Keratinocyte (primary cell): ENCODE data around the gene ACOXL. TPM values are rescaled to one million over a fixed set of nuclear protein-coding genes. Genes with fewer than 3 reads are reported as not detected.

ENCODE experiments used
- DNase-seq: peaks from one replicate; pipeline ENCODE4 v3.0.0-alpha.2; 2011; ENCODE audit warnings: low read depth, missing footprints, low spot score
- FAIRE-seq: peaks from 2 replicates; lab custom pipeline; 2011; peaks lifted over from hg19 to GRCh38; lab: Jason Lieb, UNC
- H2AFZ ChIP-seq: 2 replicates; pipeline ENCODE4 v1.6.0; 2012; ENCODE audit warnings: low read length, control low read depth, inconsistent platforms; ENCODE audit not compliant: control insufficient read depth
- H3K27ac ChIP-seq: 2 replicates; pipeline ENCODE4 v1.5.1; 2011; ENCODE audit warnings: low read length; ENCODE audit not compliant: control insufficient read depth, insufficient read depth
- H3K27me3 ChIP-seq: 3 replicates; pipeline ENCODE4 v1.6.0; 2011; ENCODE audit warnings: low read length; ENCODE audit not compliant: control insufficient read depth, insufficient read depth; ENCODE audit errors: extremely low read depth
- H3K36me3 ChIP-seq, 2 experiments: 2 replicates in 1 of 2; 3 replicates in 1 of 2; pipeline ENCODE4 v1.5.1; 2011; ENCODE audit warnings: low read length in 2 of 2, mild to moderate bottlenecking in 1 of 2; ENCODE audit not compliant: control insufficient read depth in 2 of 2, insufficient read depth in 2 of 2; ENCODE audit errors: extremely low read depth in 1 of 2
- H3K4me1 ChIP-seq: 3 replicates; pipeline ENCODE4 v1.5.1; 2011; ENCODE audit warnings: low read length; ENCODE audit not compliant: control insufficient read depth, insufficient read depth; ENCODE audit errors: extremely low read depth
- H3K4me2 ChIP-seq: 3 replicates; pipeline ENCODE4 v1.6.0; 2011; ENCODE audit warnings: low read depth, low read length; ENCODE audit not compliant: control insufficient read depth, insufficient read depth; ENCODE audit errors: extremely low read depth
- H3K4me3 ChIP-seq, 3 experiments: fragments of 200-600 bp in 1 of 3; sonication (generic) in 1 of 3; 2 replicates in 2 of 3; 3 replicates in 1 of 3; pipeline ENCODE4 v1.5.1; 2011 to 2016; ENCODE audit warnings: low read length in 3 of 3, mild to moderate bottlenecking in 3 of 3, control low read depth in 2 of 3, inconsistent platforms in 1 of 3, low read depth in 1 of 3, mixed read lengths in 1 of 3, mixed run types in 1 of 3, moderate library complexity in 1 of 3; ENCODE audit not compliant: control insufficient read depth in 2 of 3, insufficient read depth in 2 of 3; ENCODE audit errors: extremely low read depth in 1 of 3
- H3K79me2 ChIP-seq: 2 replicates; pipeline ENCODE4 v1.6.0; 2012; ENCODE audit warnings: low read length; ENCODE audit not compliant: control insufficient read depth, insufficient read depth
- H3K9ac ChIP-seq: 3 replicates; pipeline ENCODE4 v1.6.0; 2011; ENCODE audit warnings: low read length; ENCODE audit not compliant: control insufficient read depth, insufficient read depth; ENCODE audit errors: extremely low read depth
- H3K9me1 ChIP-seq: 3 replicates; pipeline ENCODE4 v1.6.0; 2011; ENCODE audit warnings: low read length; ENCODE audit not compliant: control insufficient read depth, insufficient read depth; ENCODE audit errors: extremely low read depth
- H3K9me3 ChIP-seq: 2 replicates; pipeline ENCODE4 v1.5.1; 2012; ENCODE audit warnings: low read depth, low read length; ENCODE audit not compliant: control insufficient read depth
- H4K20me1 ChIP-seq: 3 replicates; pipeline ENCODE4 v1.6.0; 2011; ENCODE audit warnings: low read length; ENCODE audit not compliant: control insufficient read depth, insufficient read depth; ENCODE audit errors: extremely low read depth
- EZH2 ChIP-seq: IDR thresholded peaks from one replicate; pipeline ENCODE4 v1.6.1; 2012; ENCODE audit warnings: inconsistent platforms, mild to moderate bottlenecking, low read length, moderate library complexity
- dilution Hi-C: fragments of 300-500 bp; cut with MboI; formaldehyde crosslinking; loops from one replicate; pipeline ENCODE4 v1.7.0; 2020; ENCODE audit warnings: low sequenced_read_pairs; ENCODE audit not compliant: extremely low pct_ligation_motif_present
- polyA plus RNA-seq, 5 experiments: library from polyadenylated mRNA; depleted of rRNA in 3 of 5; stranded (reverse) in 3 of 5; stranded (forward) in 1 of 5; unstranded in 1 of 5; fragments of >200 nt; gene quantifications; 1 replicate in 1 of 5; 2 replicates in 3 of 5; 3 replicates in 1 of 5; pipeline versions ENCODE4 v1.2.1 to v1.2.3, GENCODE V29; 2011 to 2012; ENCODE audit warnings: missing spikeins in 2 of 5, low read depth in 1 of 5, low replicate concordance in 1 of 5
- TF ChIP-seq, protein P1 (sequence below), 3 experiments: IDR thresholded peaks in 1 of 3; conservative IDR thresholded peaks in 1 of 3; optimal IDR thresholded peaks in 1 of 3; 2 replicates in 2 of 3; 3 replicates in 1 of 3; pipeline versions ENCODE3 to v1.5.1; 2011; ENCODE audit warnings: low read length in 3 of 3, mild to moderate bottlenecking in 3 of 3, moderate library complexity in 2 of 3, control low read depth in 1 of 3, inconsistent platforms in 1 of 3; ENCODE audit not compliant: insufficient read depth in 2 of 3; ENCODE audit errors: extremely low read depth in 1 of 3

ACOXL gene
- polyA plus RNA-seq, 1 donor (not counting 4 experiments of a cell fraction or from before 2014, with no cell fraction given): 0.04 TPM

GRCh38 chr2:111024496-111024895 lies 292.1 kb downstream of the ACOXL start:
- dilution Hi-C loops: no loop called here
- no peak for FAIRE-seq
- Histone ChIP-seq H4K20me1 (no peaks in the 10 kb centered on the region), H3K9me3 (no peaks in the 10 kb centered on the region), H3K27ac (no peak overlapping the region), H3K9me1 (no peaks in the 10 kb centered on the region), H3K4me3 (no peak overlapping the region), H3K27me3 (peaks cover 5% of the 10 kb centered on the region), H3K4me2 (no peak overlapping the region), H2AFZ (no peak overlapping the region), H3K36me3 (no peaks in the 10 kb centered on the region), H3K9ac (no peak overlapping the region), H3K79me2 (no peaks in the 10 kb centered on the region), H3K4me1 (no peaks in the 10 kb centered on the region)
- DNase-seq: no peak
- TF ChIP-seq EZH2: no peak
- TF ChIP-seq, protein P1, sequence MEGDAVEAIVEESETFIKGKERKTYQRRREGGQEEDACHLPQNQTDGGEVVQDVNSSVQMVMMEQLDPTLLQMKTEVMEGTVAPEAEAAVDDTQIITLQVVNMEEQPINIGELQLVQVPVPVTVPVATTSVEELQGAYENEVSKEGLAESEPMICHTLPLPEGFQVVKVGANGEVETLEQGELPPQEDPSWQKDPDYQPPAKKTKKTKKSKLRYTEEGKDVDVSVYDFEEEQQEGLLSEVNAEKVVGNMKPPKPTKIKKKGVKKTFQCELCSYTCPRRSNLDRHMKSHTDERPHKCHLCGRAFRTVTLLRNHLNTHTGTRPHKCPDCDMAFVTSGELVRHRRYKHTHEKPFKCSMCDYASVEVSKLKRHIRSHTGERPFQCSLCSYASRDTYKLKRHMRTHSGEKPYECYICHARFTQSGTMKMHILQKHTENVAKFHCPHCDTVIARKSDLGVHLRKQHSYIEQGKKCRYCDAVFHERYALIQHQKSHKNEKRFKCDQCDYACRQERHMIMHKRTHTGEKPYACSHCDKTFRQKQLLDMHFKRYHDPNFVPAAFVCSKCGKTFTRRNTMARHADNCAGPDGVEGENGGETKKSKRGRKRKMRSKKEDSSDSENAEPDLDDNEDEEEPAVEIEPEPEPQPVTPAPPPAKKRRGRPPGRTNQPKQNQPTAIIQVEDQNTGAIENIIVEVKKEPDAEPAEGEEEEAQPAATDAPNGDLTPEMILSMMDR (optimal IDR thresholded peaks at IDR 0.05 in 1 of 3, IDR thresholded peaks at IDR 0.05 in 1 of 3, conservative IDR thresholded peaks at IDR 0.05 in 1 of 3; ENCODE audit: extremely low read depth in 1 of 3, insufficient read depth in 2 of 3, low read length in 3 of 3): no peak

DNA sequence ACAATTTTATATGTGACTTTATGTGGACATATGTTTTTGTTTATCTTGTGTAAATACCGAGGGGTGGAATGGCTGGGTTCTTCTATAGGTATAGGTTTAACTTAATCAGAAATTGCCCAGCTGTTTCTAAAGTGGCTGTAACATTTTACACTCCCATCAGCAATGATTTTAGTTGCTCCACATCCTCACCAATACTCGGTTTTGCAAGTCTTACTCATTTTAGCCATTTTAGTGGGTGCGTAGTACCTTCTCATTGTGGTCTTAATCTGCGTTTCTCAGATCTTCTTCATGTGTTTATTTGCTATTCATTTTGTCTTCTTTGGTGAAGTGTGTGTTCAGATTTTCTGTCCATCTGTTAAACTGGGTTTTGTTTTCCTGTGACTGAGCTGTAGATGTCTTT lies 292.9 kb downstream of the ACOXL start:
- Histone ChIP-seq H3K4me1 (no peaks in the 10 kb centered on the region), H4K20me1 (no peaks in the 10 kb centered on the region), H3K27ac (no peak overlapping the region), H3K36me3 (no peaks in the 10 kb centered on the region), H3K79me2 (no peaks in the 10 kb centered on the region), H3K27me3 (peaks cover 5% of the 10 kb centered on the region), H2AFZ (no peak overlapping the region), H3K4me3 (no peak overlapping the region), H3K9me1 (no peaks in the 10 kb centered on the region), H3K4me2 (no peak overlapping the region), H3K9ac (no peak overlapping the region), H3K9me3 (no peaks in the 10 kb centered on the region)
- FAIRE-seq: no peak
- dilution Hi-C loops: no loop called here
- TF ChIP-seq EZH2: no peak
- TF ChIP-seq, protein P1 (optimal IDR thresholded peaks at IDR 0.05 in 1 of 3, IDR thresholded peaks at IDR 0.05 in 1 of 3, conservative IDR thresholded peaks at IDR 0.05 in 1 of 3; ENCODE audit: extremely low read depth in 1 of 3, insufficient read depth in 2 of 3, low read length in 3 of 3): no peak
- DNase-seq: no peak
